Stimulated activated CD8-positive, alpha-beta memory T cell treated with anti-CD3 and anti-CD28 coated beads, Interleukin-15, amount 100 ng/mL, for 48 hours (primary cell): Measurements from ENCODE around the gene DUSP7.

Experiments used
- DNase-seq, 2 donors: peaks; one replicate each; pipeline ENCODE4 v3.0.0-alpha.2; 2020; ENCODE audit warnings: low read depth in 2 of 2

The DUSP7 gene

GRCh38 chr3:52029535-52029934 lies 26.8 kb downstream of the DUSP7 start:
- DNase-seq: no peak

DNA sequence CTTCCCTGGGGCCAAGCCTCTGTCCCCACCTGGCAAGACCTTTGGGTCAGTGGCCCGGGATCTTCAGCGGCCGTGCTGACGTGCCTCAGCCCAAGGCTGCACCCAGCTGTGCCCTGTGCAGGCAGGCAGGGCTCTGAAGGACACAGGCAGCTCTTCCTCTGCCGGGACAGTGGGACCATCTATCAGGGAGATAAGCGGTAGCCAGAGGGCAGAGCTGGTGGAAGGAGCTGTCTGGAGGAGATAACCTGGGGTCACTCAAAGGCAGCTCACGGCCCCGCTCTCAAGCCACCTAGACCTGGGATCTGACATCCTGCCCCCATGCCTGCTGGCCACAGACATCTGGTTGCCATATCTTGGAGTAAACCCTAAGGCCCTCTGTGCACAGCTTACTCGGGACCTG lies 27.3 kb downstream of the DUSP7 start:
- no peak for DNase-seq

DNA sequence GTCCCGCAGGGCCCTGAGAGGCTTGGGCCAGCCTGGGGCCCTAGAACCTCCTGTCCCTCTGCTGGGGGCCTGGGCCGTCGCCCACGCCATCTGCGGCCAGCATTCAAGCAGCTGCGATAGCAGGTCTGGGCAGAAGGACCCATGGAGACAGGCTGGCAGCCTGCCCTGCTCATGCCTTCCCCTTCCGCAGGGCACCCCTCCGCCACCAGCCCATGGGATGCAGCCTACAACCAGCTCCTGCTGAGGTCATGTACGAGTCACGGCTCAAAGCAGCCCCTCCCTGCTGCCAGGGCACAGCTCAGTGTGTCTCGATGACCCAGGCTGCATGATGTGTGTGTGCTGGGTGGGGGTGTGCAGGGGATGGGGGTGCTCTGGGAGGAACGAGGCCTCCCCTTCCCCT lies 27.8 kb downstream of the DUSP7 start:
- no peak for DNase-seq

DNA sequence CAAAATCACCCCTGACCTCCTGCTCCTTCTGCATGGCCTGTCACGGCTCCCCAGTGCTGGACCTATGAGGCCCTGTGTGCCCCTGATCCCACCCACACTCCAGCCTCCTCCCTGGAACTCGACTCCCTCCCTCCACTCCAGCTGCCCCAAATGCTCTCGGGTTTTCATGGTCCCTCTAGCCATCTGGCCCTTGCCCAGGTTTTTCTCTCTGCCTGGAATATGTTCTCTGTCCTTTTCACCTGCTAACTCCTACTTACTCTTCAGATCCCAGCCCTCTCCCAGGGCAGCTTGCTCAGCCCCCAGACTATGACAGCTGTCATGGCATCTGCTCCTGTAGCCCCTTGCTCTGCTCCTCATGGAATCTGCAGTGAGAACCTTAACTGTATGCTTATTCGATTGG lies 30.3 kb downstream of the DUSP7 start:
- DNase-seq: no peak

GRCh38 chr3:52025453-52025852 lies 30.9 kb downstream of the DUSP7 start:
- no peak for DNase-seq

- no peak for DNase-seq
These were observed 31.5 kb downstream of the DUSP7 start for GRCh38 chr3:52024765-52025452.

DNA sequence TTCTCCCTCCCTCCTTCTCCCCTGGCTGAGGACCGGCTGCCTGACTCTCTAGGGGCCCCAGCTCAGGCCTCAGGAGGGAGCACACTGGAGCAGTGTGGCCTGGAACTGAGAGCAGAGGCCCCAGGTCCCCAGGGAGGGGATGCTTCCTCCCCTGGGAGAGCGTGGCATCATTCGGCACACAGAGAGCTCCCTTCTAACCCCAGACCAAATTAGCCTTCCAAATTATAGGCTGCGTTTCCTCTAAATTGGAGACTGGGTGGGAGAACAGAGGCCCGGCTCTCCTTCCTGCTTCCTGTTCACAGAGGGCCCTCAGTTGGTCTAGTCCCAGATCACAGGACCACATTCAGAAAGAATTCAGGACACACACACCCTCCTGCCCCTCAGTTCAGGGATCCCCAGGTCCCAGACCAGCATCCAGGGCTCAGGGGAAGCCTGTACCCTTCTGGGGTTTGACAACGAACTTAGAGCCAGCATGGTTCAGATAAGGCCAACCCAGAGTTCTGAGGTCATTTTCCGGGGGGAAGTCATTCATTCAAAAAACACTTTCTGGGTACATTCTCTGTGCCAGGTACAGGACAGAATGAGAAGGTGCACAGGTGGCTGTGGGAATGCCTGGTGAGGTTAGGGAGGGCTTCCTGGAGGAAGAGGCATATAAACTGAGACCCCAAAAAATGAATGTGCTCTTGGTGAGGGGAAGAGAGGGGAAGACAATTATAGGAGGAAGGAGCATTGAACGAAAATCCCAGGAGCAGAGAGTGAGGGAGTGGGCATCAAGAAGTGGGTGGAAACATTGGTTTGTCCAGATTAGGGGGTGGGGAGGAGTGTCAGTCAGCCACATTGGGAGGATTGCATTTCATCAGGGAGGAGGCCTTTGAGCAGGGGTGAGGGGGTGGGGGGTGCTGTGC lies 32.3 kb downstream of the DUSP7 start:
- no peak for DNase-seq

- DNase-seq: no peak
These were observed 33.1 kb downstream of the DUSP7 start for GRCh38 chr3:52023101-52023770.

GRCh38 chr3:52022323-52023100 lies 33.9 kb downstream of the DUSP7 start:
- DNase-seq: no peak

GRCh38 chr3:52021489-52022268 lies 34.7 kb downstream of the DUSP7 start:
- DNase-seq: no peak

- DNase-seq: no peak
These were observed 35.6 kb downstream of the DUSP7 start for GRCh38 chr3:52020796-52021195.

- DNase-seq: no peak
These were observed 36.9 kb downstream of the DUSP7 start for GRCh38 chr3:52019352-52020080.

- DNase-seq: no peak
These were observed 37.9 kb downstream of the DUSP7 start for GRCh38 chr3:52018319-52019000.

- no peak for DNase-seq
These were observed 38.8 kb downstream of the DUSP7 start for GRCh38 chr3:52017586-52017985.

- DNase-seq: no peak
These were observed 40.7 kb downstream of the DUSP7 start for GRCh38 chr3:52015438-52016228.

DNA sequence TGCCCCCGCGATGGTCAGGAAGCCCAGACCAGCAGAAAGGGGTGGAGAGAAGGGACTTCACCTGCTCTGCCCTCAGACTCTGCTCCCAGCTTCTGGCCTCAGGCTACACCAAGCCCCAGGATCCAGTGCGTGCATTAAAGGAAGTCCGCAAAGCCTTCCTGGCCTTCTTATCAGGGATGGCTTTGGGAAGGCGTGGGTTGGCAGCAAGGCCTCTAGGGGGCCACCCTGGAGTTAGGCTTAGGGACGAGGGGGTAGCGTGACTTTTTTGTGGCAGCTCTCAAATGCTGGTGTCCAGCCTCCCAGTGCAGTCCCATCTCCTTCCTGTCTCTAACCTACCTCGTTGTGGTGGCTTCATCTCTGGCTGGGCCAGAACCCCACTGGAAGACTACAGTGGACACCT lies 41.8 kb downstream of the DUSP7 start:
- no peak for DNase-seq

DNA sequence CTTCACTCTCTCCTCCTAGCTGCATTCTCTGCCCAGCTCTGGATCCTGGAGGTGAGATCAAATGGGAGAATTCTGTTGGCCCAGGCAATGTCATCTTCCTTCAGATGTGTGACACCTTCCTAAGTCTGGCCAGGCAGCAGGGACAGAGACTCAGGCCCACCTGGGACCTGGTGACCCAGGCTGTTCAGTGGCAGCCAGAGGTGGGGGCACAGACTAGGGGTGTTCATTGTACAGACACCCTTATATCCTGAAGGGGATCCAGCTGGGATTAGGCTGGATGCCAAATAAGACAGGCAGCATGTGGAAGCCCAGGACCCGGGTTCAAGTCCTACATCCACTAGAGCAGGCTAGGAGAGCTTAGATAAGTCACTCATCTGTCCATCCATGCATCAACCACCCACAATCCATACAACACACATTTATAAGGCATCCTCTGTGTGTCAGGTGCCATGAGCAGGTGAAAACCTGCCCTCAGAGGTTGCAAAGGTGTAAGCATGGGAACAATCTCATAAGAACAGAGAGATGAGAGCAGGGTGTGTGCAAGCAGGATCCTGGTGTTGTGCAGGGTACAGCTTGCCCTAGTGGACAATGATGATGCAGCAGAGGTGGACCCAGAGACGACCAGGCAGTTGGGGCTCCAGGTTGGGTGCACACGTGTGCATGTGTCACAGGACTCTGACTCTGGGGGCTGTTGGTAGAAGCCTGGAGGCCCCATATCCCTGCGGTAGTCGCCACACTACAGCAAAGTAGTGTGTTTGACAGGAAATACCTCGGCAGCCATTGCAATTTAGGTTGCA lies 42.4 kb downstream of the DUSP7 start:
- no peak for DNase-seq

GRCh38 chr3:52012699-52013098 lies 43.7 kb downstream of the DUSP7 start:
- DNase-seq: no peak
